Activated naive CD8-positive, alpha-beta T cell treated with anti-CD3 and anti-CD28 coated beads for 36 hours (primary cell): ENCODE data around the gene TNFAIP8L3. TPM values are rescaled to one million over a fixed set of nuclear protein-coding genes. Genes with fewer than 3 reads are reported as not detected.
"Not testable (repeated sequence)": the region's sequence is repeated elsewhere in the genome, so short reads cannot be mapped to it uniquely, and the experiment has no call there.

Experiments
- DNase-seq: peaks from one replicate; pipeline ENCODE4 v3.0.0; 2021
- H3K27ac Mint-ChIP-seq: one replicate; pipeline ENCODE4 v1.8.0; 2022; ENCODE audit warnings: mild to moderate bottlenecking, moderate library complexity, mixed read lengths
- H3K27me3 Mint-ChIP-seq: one replicate; pipeline ENCODE4 v1.8.0; 2022; ENCODE audit warnings: mild to moderate bottlenecking, mixed read lengths
- H3K36me3 Mint-ChIP-seq: one replicate; pipeline ENCODE4 v1.8.0; 2021; ENCODE audit warnings: mild to moderate bottlenecking, mixed read lengths
- H3K4me1 Mint-ChIP-seq: one replicate; pipeline ENCODE4 v1.8.0; 2021; ENCODE audit warnings: mixed read lengths
- H3K4me3 Mint-ChIP-seq: one replicate; pipeline ENCODE4 v1.8.0; 2022; ENCODE audit warnings: mild to moderate bottlenecking, moderate library complexity, mixed read lengths
- H3K9me3 Mint-ChIP-seq: one replicate; pipeline ENCODE4 v1.8.0; 2022; ENCODE audit warnings: mixed read lengths
- total RNA-seq, 2 experiments: library from RNA; stranded (reverse); gene quantifications; one replicate each; pipeline ENCODE4 v1.2.3, GENCODE V29; 2021

The TNFAIP8L3 gene
- total RNA-seq, 2 experiments from 2014 or later: 0.60 to 0.82 TPM

DNA sequence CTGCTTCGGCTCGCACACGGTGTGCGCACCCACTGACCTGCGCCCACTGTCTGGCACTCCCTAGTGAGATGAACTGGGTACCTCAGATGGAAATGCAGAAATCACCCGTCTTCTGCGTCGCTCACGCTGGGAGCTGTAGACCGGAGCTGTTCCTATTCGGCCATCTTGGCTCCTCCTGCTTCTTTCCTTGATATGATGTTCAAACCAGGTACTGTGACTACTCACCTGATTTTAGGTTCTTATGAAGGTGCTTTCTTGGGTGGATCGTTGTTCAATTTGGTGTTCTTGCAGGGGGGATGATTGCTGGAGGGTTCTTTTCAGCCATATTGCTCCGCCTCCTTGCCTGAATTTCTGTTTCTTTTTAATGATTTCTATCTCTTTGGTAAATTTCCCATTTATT lies 57.2 kb downstream of the TNFAIP8L3 start:
- not testable (repeated sequence) for H3K4me1 Mint-ChIP-seq, H3K27me3 Mint-ChIP-seq, DNase-seq, H3K4me3 Mint-ChIP-seq, H3K9me3 Mint-ChIP-seq, H3K36me3 Mint-ChIP-seq, H3K27ac Mint-ChIP-seq

DNA sequence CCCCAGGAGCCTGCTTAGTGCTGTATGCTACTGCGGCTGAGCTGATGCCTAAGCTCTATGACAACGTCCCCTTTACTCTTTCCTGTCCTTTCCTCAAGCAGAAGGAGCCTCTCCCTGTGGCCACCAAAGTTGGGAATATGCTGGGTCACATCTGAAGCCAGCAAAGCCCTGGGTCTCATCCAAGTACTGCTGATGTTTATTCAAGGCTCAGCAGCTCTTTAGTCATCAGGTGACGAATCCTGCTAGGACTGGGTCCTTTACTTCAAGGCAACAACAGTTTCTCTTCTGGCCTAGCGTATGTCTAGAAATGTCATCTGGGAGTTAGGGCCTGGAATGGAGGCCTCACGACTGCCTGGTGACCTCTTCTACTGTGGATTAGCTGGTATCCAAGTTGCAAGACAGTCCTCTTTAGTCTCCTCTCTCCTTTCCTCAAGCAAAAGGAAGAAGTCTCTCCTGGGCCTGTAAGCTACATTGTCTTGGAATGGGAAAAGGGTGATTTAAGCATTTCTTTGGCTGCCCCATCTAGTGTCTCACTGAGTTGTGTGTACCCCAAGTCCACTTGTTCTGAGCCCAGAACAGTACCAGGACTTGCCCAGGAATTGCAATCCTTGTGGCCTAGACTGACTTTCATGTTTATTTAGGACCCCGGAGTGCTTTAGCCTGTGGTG lies 63.9 kb downstream of the TNFAIP8L3 start:
- peaks cover 1% of the 10 kb centered on the region for H3K9me3 Mint-ChIP-seq
- DNase-seq: no peak
- H3K36me3 Mint-ChIP-seq: no peaks in the 10 kb centered on the region
- H3K27me3 Mint-ChIP-seq: no peaks in the 10 kb centered on the region
- H3K4me1 Mint-ChIP-seq: no peaks in the 10 kb centered on the region
- no peak overlapping the region for H3K27ac Mint-ChIP-seq
- H3K4me3 Mint-ChIP-seq: no peak overlapping the region

DNA sequence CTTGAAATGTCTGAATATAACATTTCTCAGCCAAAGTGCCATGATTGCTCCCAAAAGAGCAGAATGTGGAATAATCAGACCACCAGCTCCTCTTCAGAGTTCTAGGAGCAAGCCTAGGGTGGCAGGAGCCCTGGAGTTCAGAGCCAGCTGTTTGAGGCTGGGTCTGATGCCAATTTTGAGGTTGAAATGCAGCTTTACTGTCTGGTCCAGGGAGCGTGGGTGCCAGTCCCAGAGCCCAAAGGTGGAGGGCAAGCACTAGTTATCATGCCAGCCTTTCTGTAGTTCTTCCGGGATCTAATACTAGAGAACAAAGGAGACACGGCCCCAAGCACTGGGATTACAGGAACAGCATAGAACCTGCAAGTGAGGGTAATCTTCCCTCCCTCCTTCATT lies 69.3 kb downstream of the TNFAIP8L3 start:
- no peak overlapping the region for H3K27ac Mint-ChIP-seq
- DNase-seq: no peak
- no peaks in the 10 kb centered on the region for H3K36me3 Mint-ChIP-seq
- no peak overlapping the region for H3K4me3 Mint-ChIP-seq
- H3K4me1 Mint-ChIP-seq: no peaks in the 10 kb centered on the region
- H3K9me3 Mint-ChIP-seq: peaks cover 1% of the 10 kb centered on the region
- H3K27me3 Mint-ChIP-seq: no peaks in the 10 kb centered on the region

DNA sequence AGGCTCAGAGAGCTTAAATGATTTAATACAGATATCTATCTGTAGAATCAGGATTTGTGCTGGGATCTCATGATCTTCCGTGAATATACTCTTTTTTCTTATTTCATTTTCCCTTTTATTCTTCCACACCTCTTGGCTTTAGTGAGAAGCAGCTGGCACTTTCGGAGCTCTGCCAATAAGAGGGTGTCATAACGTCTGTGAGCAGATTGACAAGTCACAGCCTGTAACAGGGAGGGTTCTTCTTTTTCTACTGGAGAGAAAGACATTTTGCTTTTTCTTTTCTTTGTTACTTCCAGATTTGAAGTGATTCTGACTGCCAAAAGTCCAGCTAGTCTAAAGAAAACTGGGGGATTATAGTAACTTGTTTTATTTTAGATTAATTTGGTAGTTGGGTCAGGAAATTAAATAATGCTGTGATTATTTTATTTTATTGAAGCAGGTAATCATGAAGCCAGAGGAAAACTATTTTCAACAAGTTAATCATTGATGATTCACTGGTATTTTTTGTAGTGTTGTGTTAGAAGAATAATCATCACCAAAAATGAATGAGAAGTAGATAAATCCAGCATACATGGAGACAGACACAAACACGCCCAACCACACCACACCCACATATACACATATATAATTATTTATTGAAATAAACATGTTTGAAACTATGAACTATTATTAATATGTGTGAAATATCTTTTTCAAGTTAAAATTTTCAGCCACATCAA lies 69.8 kb downstream of the TNFAIP8L3 start:
- H3K9me3 Mint-ChIP-seq: peaks cover 2% of the 10 kb centered on the region
- H3K36me3 Mint-ChIP-seq: peaks cover 5% of the 10 kb centered on the region
- no peaks in the 10 kb centered on the region for H3K4me1 Mint-ChIP-seq
- no peak overlapping the region for H3K4me3 Mint-ChIP-seq
- DNase-seq: no peak
- no peak overlapping the region for H3K27ac Mint-ChIP-seq
- no peaks in the 10 kb centered on the region for H3K27me3 Mint-ChIP-seq

DNA sequence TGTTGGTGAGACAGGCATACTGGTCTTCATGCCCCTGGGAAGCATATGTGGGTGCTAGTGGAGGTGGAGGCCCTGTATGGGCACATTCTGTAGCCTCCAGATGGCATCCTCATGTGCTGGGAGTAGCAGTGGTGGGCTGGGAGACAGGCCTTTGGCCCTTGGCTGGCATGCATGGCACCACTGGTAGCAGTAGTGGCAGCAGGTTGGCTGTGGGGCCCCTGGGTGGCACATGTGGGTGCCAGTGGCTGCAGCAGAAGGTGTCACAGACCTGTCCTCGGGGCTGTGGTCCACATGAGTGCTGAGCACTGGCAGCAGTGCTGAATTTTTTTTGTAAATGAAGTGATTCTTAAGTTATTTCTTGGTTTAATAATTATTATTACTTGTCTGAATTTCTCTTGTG lies 71.2 kb downstream of the TNFAIP8L3 start:
- Mint-ChIP-seq H3K4me3 (no peak overlapping the region), H3K9me3 (peaks cover 6% of the 10 kb centered on the region), H3K27me3 (no peaks in the 10 kb centered on the region), H3K27ac (no peak overlapping the region), H3K4me1 (no peaks in the 10 kb centered on the region), H3K36me3 (peaks cover 12% of the 10 kb centered on the region)
- DNase-seq: no peak

DNA sequence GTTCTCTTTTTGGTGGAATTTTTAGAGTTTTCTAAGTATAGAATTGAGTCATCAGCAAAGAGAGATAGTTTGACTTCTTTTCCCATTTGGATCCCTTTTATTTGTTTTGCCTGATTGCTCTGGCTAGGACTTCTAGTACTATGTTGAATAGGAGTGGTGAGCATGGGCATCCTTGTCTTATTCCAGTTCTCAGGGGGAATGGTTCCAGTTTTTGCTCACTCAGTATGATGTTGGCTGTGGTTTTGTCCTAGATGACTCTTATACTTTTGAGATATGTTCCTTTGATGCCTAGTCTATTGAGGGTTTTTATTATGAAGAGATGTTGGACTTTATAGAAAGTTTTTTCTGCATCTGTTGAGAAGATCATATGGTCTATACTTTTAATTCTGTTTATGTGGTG lies 72.5 kb downstream of the TNFAIP8L3 start:
- no peaks in the 10 kb centered on the region for H3K4me1 Mint-ChIP-seq
- DNase-seq: no peak
- no peaks in the 10 kb centered on the region for H3K27me3 Mint-ChIP-seq
- H3K4me3 Mint-ChIP-seq: no peak overlapping the region
- peaks cover 12% of the 10 kb centered on the region for H3K36me3 Mint-ChIP-seq
- H3K27ac Mint-ChIP-seq: no peak overlapping the region
- peaks cover 5% of the 10 kb centered on the region for H3K9me3 Mint-ChIP-seq

DNA sequence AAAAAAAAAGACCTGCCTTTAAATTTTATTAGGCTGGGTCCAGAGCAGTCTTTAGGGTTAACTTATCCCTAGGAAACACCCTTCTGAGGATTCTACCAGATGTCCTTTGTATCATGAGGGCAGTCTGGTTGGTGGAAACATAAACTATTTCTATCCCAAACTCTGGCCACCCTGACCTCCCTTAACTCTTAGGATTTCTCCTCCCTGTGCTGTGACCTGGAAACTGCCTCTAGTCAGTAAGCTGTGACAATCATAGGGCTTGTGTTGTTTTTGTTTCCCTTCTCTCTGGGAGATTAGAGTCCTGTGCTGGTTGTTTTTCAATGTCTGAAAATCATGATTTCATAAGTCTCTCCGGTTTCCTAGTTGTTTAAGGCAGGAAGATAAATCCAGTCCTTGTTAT lies 78.1 kb downstream of the TNFAIP8L3 start:
- Mint-ChIP-seq H3K36me3 (peaks cover 26% of the 10 kb centered on the region), H3K9me3 (peaks cover 8% of the 10 kb centered on the region), H3K27ac (no peak overlapping the region), H3K4me1 (no peaks in the 10 kb centered on the region), H3K27me3 (no peaks in the 10 kb centered on the region), H3K4me3 (no peak overlapping the region)
- DNase-seq: no peak

DNA sequence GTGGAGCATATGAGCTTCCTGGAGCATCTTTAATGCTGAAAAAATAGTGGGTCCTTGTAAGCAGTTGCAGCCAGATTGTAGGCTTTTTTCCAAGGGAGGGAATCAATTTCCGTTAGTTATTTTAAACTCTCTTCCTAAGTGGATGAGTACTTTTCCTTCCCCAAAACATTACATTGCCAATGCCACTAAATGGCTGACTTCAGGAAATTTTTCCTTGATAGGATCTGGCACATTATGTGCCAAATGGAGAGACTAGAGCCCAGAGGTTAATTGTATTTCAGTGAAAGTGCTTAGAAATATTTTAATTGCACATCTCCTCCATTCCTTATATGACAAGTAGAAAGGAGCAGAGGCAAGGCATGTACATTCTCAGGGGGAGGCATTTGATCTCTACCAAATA lies 83.5 kb downstream of the TNFAIP8L3 start:
- H3K4me1 Mint-ChIP-seq: peaks cover 3% of the 10 kb centered on the region
- peaks cover 54% of the 10 kb centered on the region for H3K36me3 Mint-ChIP-seq
- DNase-seq: no peak
- H3K4me3 Mint-ChIP-seq: no peak overlapping the region
- H3K9me3 Mint-ChIP-seq: peaks cover 24% of the 10 kb centered on the region
- H3K27ac Mint-ChIP-seq: no peak overlapping the region
- H3K27me3 Mint-ChIP-seq: no peaks in the 10 kb centered on the region

DNA sequence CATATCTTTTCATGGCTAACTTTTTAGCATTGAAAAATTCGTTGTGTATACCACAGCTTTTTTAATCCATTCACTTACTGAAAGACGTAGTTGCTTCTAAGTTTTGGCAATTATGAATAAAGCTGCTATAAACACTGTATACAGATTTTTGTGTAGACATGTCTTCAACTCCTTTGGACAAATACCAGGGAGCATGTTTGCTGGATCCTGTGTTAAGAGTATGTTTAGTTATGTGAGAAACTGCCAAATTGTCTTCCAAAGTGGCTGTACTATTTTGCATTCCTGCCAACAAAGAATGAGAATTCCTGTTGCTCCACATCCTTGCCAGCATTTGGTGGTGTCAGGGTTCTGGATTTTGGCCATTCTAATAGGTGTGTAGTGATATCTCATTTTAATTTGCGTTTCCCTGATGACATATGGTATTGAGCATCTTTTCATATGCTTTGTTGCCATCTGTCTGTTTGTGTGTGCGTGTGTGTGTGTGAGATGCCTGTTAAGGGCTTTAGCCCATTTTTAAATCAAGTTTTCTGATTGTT lies 87.5 kb downstream of the TNFAIP8L3 start:
- Mint-ChIP-seq H3K4me3 (no peak overlapping the region), H3K4me1 (peaks cover 3% of the 10 kb centered on the region), H3K27ac (no peak overlapping the region), H3K36me3 (peaks cover 58% of the 10 kb centered on the region), H3K27me3 (no peaks in the 10 kb centered on the region), H3K9me3 (peaks cover 21% of the 10 kb centered on the region)
- DNase-seq: no peak

Other genes with a start within 250 kb of the TNFAIP8L3 start
- 10 to 100 TPM; 20.7 to 20.9 TPM for gene AP4E1, start 186.2 kb downstream of the TNFAIP8L3 start, total RNA-seq
- gene CYP19A1, start 243.7 kb upstream of the TNFAIP8L3 start, total RNA-seq: not detected
- not detected for gene GLDN, start 246.7 kb upstream of the TNFAIP8L3 start, total RNA-seq